Measurements from ENCODE around the gene MEGF9. TPM values are rescaled to one million over a fixed set of nuclear protein-coding genes. Genes with fewer than 3 reads are reported as not detected.

MEGF9 gene
- total RNA-seq, 1 experiment from 2014 or later, result 12.2 TPM

DNA sequence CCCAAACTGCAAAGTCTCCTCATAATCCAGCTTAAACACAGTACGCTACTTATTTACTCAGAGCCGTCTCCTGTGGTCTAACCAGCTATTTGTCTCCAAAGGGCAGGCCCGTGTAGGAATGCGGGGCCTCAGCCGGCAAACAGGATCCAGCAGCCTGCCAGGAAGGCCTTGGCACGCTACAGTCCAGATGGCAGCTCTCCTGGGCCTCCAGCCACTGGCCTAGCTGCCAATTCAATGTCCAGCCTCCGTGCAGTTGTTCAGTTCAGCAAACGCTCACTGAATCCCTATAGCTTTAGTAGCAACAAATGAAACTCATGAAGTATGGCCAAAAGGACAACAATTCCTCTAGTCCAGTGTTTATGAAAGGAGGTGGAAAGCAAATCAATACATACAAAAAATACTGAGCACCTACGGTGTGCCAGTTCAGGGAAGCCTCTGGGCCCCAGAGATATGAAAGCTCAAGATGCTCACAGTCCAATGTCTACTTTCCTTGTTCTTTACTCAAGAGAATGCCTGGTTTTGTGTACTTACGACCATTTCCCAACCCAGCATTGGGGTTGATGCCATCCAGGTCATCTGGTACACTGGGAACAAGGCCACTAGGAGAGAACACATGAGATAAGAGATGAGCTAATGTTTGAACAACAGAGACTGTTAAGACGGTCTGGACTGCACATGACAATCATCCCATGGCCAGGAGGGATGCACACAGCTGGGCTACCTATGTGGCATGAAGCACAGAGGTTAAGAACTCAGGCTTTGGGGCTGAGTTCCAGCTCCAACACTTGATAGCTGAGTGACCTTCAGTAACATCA is 142.6 kb downstream of the MEGF9 start:
- BruUV-seq (replicated peaks), result no TSS peak
- intact Hi-C loops (cut with micrococcal nuclease; ENCODE audit: unreplicated experiment), result no loop called here
- H3K4me3 ChIP-seq (ENCODE audit: low read depth, low read length, poor library complexity, severe bottlenecking), result no peak overlapping the region
- H3K27ac ChIP-seq (ENCODE audit: low read depth, low read length, poor library complexity, severe bottlenecking), result no peak overlapping the region
- H3K9me3 ChIP-seq (ENCODE audit: low read depth, low read length, poor library complexity, severe bottlenecking), result no peaks in the 10 kb centered on the region
- H3K4me1 ChIP-seq (ENCODE audit: insufficient read depth, low read length, poor library complexity, severe bottlenecking), result no peaks in the 10 kb centered on the region
- ChIA-PET CTCF (no interaction called here), POLR2A (ENCODE audit: low non-redundant PET) (interaction anchor here (0.6 kb wide), 1 partner anchor 798 kb away, joined by 17 read pairs; no protein-coding TSS in a partner anchor)
- no peaks in the 10 kb centered on the region for H3K27me3 ChIP-seq (replicated peaks; ENCODE audit: insufficient read depth, low read depth, low read length, poor library complexity)
- DNase-seq (ENCODE audit: low spot score), result no peak
- peaks cover 60% of the 10 kb centered on the region for H3K36me3 ChIP-seq (ENCODE audit: insufficient read depth, low read length, poor library complexity, severe bottlenecking)
- TF ChIP-seq EZH2 (IDR thresholded peaks at IDR 0.05; ENCODE audit: borderline replicate concordance, low read depth, low read length, poor library complexity, severe bottlenecking), result no peak
- TF ChIP-seq, protein P1, sequence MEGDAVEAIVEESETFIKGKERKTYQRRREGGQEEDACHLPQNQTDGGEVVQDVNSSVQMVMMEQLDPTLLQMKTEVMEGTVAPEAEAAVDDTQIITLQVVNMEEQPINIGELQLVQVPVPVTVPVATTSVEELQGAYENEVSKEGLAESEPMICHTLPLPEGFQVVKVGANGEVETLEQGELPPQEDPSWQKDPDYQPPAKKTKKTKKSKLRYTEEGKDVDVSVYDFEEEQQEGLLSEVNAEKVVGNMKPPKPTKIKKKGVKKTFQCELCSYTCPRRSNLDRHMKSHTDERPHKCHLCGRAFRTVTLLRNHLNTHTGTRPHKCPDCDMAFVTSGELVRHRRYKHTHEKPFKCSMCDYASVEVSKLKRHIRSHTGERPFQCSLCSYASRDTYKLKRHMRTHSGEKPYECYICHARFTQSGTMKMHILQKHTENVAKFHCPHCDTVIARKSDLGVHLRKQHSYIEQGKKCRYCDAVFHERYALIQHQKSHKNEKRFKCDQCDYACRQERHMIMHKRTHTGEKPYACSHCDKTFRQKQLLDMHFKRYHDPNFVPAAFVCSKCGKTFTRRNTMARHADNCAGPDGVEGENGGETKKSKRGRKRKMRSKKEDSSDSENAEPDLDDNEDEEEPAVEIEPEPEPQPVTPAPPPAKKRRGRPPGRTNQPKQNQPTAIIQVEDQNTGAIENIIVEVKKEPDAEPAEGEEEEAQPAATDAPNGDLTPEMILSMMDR (conservative IDR thresholded peaks at IDR 0.05; ENCODE audit: low read depth, low read length), result no peak

- H3K4me1 ChIP-seq (ENCODE audit: insufficient read depth, low read length, poor library complexity, severe bottlenecking), result no peaks in the 10 kb centered on the region
- ChIA-PET CTCF (no interaction called here), POLR2A (ENCODE audit: low non-redundant PET) (no interaction called here)
- intact Hi-C loops (cut with micrococcal nuclease; ENCODE audit: unreplicated experiment), result no loop called here
- TF ChIP-seq EZH2 (IDR thresholded peaks at IDR 0.05; ENCODE audit: borderline replicate concordance, low read depth, low read length, poor library complexity, severe bottlenecking), result no peak
- TF ChIP-seq, protein P1 (conservative IDR thresholded peaks at IDR 0.05; ENCODE audit: low read depth, low read length), result no peak
- no peak for DNase-seq (ENCODE audit: low spot score)
- H3K4me3 ChIP-seq (ENCODE audit: low read depth, low read length, poor library complexity, severe bottlenecking), result no peak overlapping the region
- no TSS peak for BruUV-seq (replicated peaks)
- H3K27me3 ChIP-seq (replicated peaks; ENCODE audit: insufficient read depth, low read depth, low read length, poor library complexity), result no peaks in the 10 kb centered on the region
- peaks cover 64% of the 10 kb centered on the region for H3K36me3 ChIP-seq (ENCODE audit: insufficient read depth, low read length, poor library complexity, severe bottlenecking)
- no peak overlapping the region for H3K27ac ChIP-seq (ENCODE audit: low read depth, low read length, poor library complexity, severe bottlenecking)
- H3K9me3 ChIP-seq (ENCODE audit: low read depth, low read length, poor library complexity, severe bottlenecking), result no peaks in the 10 kb centered on the region
Measured at GRCh38 chr9:120570296-120570695, 144.0 kb downstream of the MEGF9 start.

- H3K36me3 ChIP-seq (ENCODE audit: insufficient read depth, low read length, poor library complexity, severe bottlenecking), result peaks cover 64% of the 10 kb centered on the region
- no peak overlapping the region for H3K27ac ChIP-seq (ENCODE audit: low read depth, low read length, poor library complexity, severe bottlenecking)
- no peak for TF ChIP-seq EZH2 (IDR thresholded peaks at IDR 0.05; ENCODE audit: borderline replicate concordance, low read depth, low read length, poor library complexity, severe bottlenecking)
- TF ChIP-seq, protein P1 (conservative IDR thresholded peaks at IDR 0.05; ENCODE audit: low read depth, low read length), result no peak
- no TSS peak for BruUV-seq (replicated peaks)
- H3K4me1 ChIP-seq (ENCODE audit: insufficient read depth, low read length, poor library complexity, severe bottlenecking), result no peaks in the 10 kb centered on the region
- no peak for DNase-seq (ENCODE audit: low spot score)
- H3K9me3 ChIP-seq (ENCODE audit: low read depth, low read length, poor library complexity, severe bottlenecking), result no peaks in the 10 kb centered on the region
- CTCF ChIA-PET, result no interaction called here
- no peaks in the 10 kb centered on the region for H3K27me3 ChIP-seq (replicated peaks; ENCODE audit: insufficient read depth, low read depth, low read length, poor library complexity)
- POLR2A ChIA-PET (ENCODE audit: low non-redundant PET), result no interaction called here
- no peak overlapping the region for H3K4me3 ChIP-seq (ENCODE audit: low read depth, low read length, poor library complexity, severe bottlenecking)
- intact Hi-C loops (cut with micrococcal nuclease; ENCODE audit: unreplicated experiment), result no loop called here
Measured at GRCh38 chr9:120569556-120569955, 144.7 kb downstream of the MEGF9 start.
